GM18502 (cell line): Measurements from ENCODE around the gene SCP2.

Experiments
- ATAC-seq: cut with Tn5 transposase; IDR thresholded peaks from one replicate; pipeline ENCODE4 v1.9.1; 2021; ENCODE audit warnings: mild to moderate bottlenecking; ENCODE audit not compliant: unreplicated experiment, poor library complexity

SCP2 gene

GRCh38 chr1:53092659-53093450, 165.8 kb downstream of the SCP2 start:
- no peak for ATAC-seq

GRCh38 chr1:53093451-53093754, 166.3 kb downstream of the SCP2 start:
- no peak for ATAC-seq

GRCh38 chr1:53093778-53094532, 166.9 kb downstream of the SCP2 start:
- ATAC-seq = no peak

GRCh38 chr1:53094533-53094919, 167.4 kb downstream of the SCP2 start:
- no peak for ATAC-seq
